Endodermal cell (in vitro differentiated cells): ENCODE data around the gene DOCK4. TPM values are rescaled to one million over a fixed set of nuclear protein-coding genes. Genes with fewer than 3 reads are reported as not detected.

Experiments used
- DNase-seq: peaks from one replicate; pipeline ENCODE4 v3.0.0-alpha.2; 2017
- H3K27ac ChIP-seq: 2 replicates; pipeline ENCODE4 v1.5.1; 2013; ENCODE audit warnings: mild to moderate bottlenecking, low read depth, low read length, moderate library complexity
- H3K27me3 ChIP-seq: 2 replicates; pipeline ENCODE4 v1.6.1; 2013; ENCODE audit warnings: mild to moderate bottlenecking, low read length, moderate library complexity; ENCODE audit not compliant: insufficient read depth, control insufficient read depth, poor library complexity, severe bottlenecking
- H3K36me3 ChIP-seq: 2 replicates; pipeline ENCODE4 v1.7.0; 2013; ENCODE audit warnings: mild to moderate bottlenecking, low read length, moderate library complexity; ENCODE audit not compliant: control insufficient read depth, insufficient read depth
- H3K4me1 ChIP-seq: one replicate; pipeline ENCODE4 v1.7.0; 2013; ENCODE audit warnings: low read length; ENCODE audit not compliant: control insufficient read depth, insufficient read depth
- H3K4me3 ChIP-seq: 2 replicates; pipeline ENCODE4 v1.5.1; 2013; ENCODE audit warnings: mild to moderate bottlenecking, low read length, moderate library complexity
- H3K9ac ChIP-seq: 2 replicates; pipeline ENCODE4 v1.6.1; 2013; ENCODE audit warnings: mild to moderate bottlenecking, low read length, moderate library complexity; ENCODE audit not compliant: poor library complexity, severe bottlenecking; ENCODE audit errors: extremely low read depth
- H3K9me3 ChIP-seq: 2 replicates; pipeline ENCODE4 v1.6.1; 2013; ENCODE audit warnings: mild to moderate bottlenecking, low read length, moderate library complexity; ENCODE audit not compliant: control insufficient read depth
- H3K27ac Mint-ChIP-seq: 2 replicates; pipeline ENCODE4 v1.8.0; 2020; ENCODE audit warnings: mixed read lengths
- H3K27me3 Mint-ChIP-seq: 2 replicates; pipeline ENCODE4 v1.8.0; 2021; ENCODE audit warnings: mild to moderate bottlenecking, mixed read lengths; ENCODE audit not compliant: insufficient read depth
- H3K36me3 Mint-ChIP-seq: 2 replicates; pipeline ENCODE4 v1.8.0; 2020; ENCODE audit warnings: low read depth, mixed read lengths
- H3K4me1 Mint-ChIP-seq: 2 replicates; pipeline ENCODE4 v1.8.0; 2020; ENCODE audit warnings: mixed read lengths
- H3K4me3 Mint-ChIP-seq: 2 replicates; pipeline ENCODE4 v1.8.0; 2020; ENCODE audit warnings: mild to moderate bottlenecking, moderate library complexity, mixed read lengths
- H3K9me3 Mint-ChIP-seq: 2 replicates; pipeline ENCODE4 v1.8.0; 2020; ENCODE audit warnings: mild to moderate bottlenecking, mixed read lengths
- WGBS, 2 experiments: methylation state at CpG; one replicate each; pipeline versions ENCODE4 v1.1.5 to v1.1.7; 2013; ENCODE audit warnings: missing lambda C conversion rate in 2 of 2, mixed read lengths in 1 of 2; ENCODE audit not compliant: insufficient coverage in 1 of 2, insufficient read length in 1 of 2; 5-methylcytosine and 5-hydroxymethylcytosine counted together
- total RNA-seq, 2 donors: library from RNA; stranded (reverse); fragmentation: NEBNext Ultra II Directional in 1 of 2; extraction: Animal tissue kit (Norgen Biotek cat#: 25700) in 1 of 2; gene quantifications; 2 replicates in 1 of 2; 3 replicates in 1 of 2; pipeline ENCODE4 v1.2.1, GENCODE V29; 2021
- TF ChIP-seq, protein P1 (sequence below): fragments of 200-600 bp; sonication (generic); conservative IDR thresholded peaks from 2 replicates; pipeline ENCODE4 v1.5.0; 2021; ENCODE audit warnings: antibody characterized with exemption, mild to moderate bottlenecking

DOCK4 gene
- total RNA-seq, 2 donors from 2014 or later = 11.2 to 15.3 TPM

DNA sequence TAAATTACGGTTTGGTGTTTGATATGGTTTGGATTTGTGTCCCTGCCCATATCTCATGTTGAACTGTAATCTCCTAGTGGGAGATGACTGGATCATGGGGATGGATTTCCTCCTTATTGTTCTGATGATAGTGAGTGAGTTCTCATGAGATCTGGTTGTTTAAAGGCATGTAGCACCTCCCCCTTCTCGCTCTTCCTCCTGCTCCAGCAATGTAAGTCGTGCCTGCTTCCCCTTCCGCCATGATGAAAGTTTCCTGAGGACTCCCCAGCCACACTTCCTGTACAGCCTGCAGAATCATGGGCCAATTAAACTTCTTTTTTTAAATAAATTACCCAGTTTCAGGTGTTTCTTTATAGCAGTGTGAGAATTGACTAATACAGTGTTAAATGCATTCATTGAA is 116.6 kb downstream of the DOCK4 start:
- TF ChIP-seq, protein P1, sequence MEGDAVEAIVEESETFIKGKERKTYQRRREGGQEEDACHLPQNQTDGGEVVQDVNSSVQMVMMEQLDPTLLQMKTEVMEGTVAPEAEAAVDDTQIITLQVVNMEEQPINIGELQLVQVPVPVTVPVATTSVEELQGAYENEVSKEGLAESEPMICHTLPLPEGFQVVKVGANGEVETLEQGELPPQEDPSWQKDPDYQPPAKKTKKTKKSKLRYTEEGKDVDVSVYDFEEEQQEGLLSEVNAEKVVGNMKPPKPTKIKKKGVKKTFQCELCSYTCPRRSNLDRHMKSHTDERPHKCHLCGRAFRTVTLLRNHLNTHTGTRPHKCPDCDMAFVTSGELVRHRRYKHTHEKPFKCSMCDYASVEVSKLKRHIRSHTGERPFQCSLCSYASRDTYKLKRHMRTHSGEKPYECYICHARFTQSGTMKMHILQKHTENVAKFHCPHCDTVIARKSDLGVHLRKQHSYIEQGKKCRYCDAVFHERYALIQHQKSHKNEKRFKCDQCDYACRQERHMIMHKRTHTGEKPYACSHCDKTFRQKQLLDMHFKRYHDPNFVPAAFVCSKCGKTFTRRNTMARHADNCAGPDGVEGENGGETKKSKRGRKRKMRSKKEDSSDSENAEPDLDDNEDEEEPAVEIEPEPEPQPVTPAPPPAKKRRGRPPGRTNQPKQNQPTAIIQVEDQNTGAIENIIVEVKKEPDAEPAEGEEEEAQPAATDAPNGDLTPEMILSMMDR = no peak
- WGBS, 2 experiments = 93% methylated on average over 4 of the region's 4 CpGs; no CpG with 5 or more reads in 1 of the 2 experiments
- H3K27ac Mint-ChIP-seq = no peak overlapping the region
- DNase-seq = no peak
- Histone ChIP-seq H3K4me3 (no peak overlapping the region), H3K27ac (no peak overlapping the region), H3K9me3 (no peaks in the 10 kb centered on the region), H3K36me3 (no peaks in the 10 kb centered on the region), H3K4me1 (no peaks in the 10 kb centered on the region), H3K9ac (no peak overlapping the region), H3K27me3 (no peaks in the 10 kb centered on the region)
- peaks cover under 1% of the 10 kb centered on the region for H3K9me3 Mint-ChIP-seq
- peaks cover under 1% of the 10 kb centered on the region for H3K36me3 Mint-ChIP-seq
- H3K27me3 Mint-ChIP-seq = no peaks in the 10 kb centered on the region
- no peak overlapping the region for H3K4me3 Mint-ChIP-seq
- H3K4me1 Mint-ChIP-seq = peaks cover 27% of the 10 kb centered on the region

DNA sequence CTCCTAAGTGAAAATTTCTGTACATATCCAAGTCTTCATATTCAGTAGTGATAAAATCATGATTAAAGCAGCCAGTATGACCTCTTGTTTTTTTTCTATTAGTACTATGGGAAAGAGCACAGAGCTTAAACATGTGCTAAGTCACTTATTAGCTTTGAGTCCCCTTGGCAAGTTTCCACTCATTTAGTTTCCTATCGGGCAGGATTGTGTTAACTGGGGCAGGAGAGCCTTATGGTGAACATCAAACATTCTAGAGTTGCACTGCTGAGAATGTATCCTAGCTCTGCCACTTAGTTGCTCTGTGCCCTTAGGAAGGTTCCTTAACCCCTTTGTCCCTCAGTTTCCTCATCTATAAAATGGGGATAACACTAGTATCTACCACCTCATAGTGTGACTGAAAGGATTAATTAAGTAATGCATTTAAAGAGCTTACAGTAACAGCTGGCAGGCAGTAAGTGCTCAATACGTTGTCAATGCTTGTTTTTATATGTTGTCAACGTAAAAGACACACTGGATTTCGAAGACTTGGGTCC is 117.6 kb downstream of the DOCK4 start:
- no peaks in the 10 kb centered on the region for H3K4me1 ChIP-seq
- no peak overlapping the region for H3K4me3 Mint-ChIP-seq
- H3K9me3 Mint-ChIP-seq = no peaks in the 10 kb centered on the region

DNA sequence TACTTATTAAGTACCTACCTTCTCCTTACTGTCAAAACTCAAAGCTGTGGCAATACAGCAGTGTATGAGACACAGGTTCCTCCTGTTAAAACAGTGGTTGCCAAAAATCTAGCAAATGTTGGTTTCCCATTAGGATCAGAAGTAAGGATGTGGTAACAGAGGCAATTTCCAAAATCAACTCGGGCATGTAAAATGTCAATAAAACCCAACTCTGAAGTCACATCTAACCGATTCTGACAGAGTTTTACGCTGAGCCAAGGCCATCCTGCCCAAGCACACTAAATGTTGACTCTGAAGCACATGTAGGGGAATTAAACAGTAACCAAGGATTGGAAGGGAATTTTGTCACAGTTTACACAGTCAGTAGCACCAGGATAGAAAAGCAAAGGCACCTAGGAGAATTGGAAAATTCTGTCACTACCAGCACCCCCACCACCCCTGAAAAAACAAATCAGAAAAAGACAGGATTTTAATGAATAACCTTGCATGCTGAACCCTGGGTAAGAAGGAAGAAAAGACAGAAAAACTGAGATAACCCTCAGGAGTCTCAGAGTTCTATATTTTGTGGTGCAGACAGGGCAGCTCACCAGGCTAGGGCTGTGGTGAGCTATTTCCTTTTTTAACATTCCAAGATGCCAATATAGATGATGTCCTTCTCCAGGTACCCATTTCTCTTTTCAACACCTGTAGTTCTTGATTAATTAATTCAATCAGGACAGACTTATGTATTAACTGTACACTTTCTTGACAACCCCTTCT is 119.5 kb downstream of the DOCK4 start:
- H3K4me3 ChIP-seq = no peak overlapping the region
- no peaks in the 10 kb centered on the region for H3K9me3 ChIP-seq
- no peak overlapping the region for H3K27ac Mint-ChIP-seq
- H3K27me3 ChIP-seq = no peaks in the 10 kb centered on the region
- no peak overlapping the region for H3K27ac ChIP-seq
- H3K36me3 Mint-ChIP-seq = no peaks in the 10 kb centered on the region
- H3K9ac ChIP-seq = no peak overlapping the region
- H3K4me1 ChIP-seq = no peaks in the 10 kb centered on the region
- H3K9me3 Mint-ChIP-seq = no peaks in the 10 kb centered on the region
- TF ChIP-seq, protein P1 = no peak
- peaks cover 16% of the 10 kb centered on the region for H3K4me1 Mint-ChIP-seq
- 91 to 100% methylated on average over 3 of the region's 3 CpGs for WGBS, 2 experiments
- no peak overlapping the region for H3K4me3 Mint-ChIP-seq
- no peaks in the 10 kb centered on the region for H3K36me3 ChIP-seq
- no peaks in the 10 kb centered on the region for H3K27me3 Mint-ChIP-seq
- no peak for DNase-seq

More for the DNA sequence above, 117.6 kb downstream of the DOCK4 start:
- 90 to 93% methylated on average over 1 to 4 of the region's 4 CpGs for WGBS, 2 experiments
- Histone ChIP-seq H3K27ac (no peak overlapping the region), H3K27me3 (no peaks in the 10 kb centered on the region), H3K4me3 (no peak overlapping the region), H3K36me3 (no peaks in the 10 kb centered on the region), H3K9ac (no peak overlapping the region), H3K9me3 (no peaks in the 10 kb centered on the region)
- TF ChIP-seq, protein P1 = no peak
- peaks cover 30% of the 10 kb centered on the region for H3K4me1 Mint-ChIP-seq
- H3K36me3 Mint-ChIP-seq = no peaks in the 10 kb centered on the region
- no peaks in the 10 kb centered on the region for H3K27me3 Mint-ChIP-seq
- DNase-seq = no peak
- H3K27ac Mint-ChIP-seq = no peak overlapping the region
